H1 (cell line): ENCODE measurements around the gene TDRD9. TPM values are rescaled to one million over a fixed set of nuclear protein-coding genes. Genes with fewer than 3 reads are reported as not detected.

ENCODE experiments used
- CTCF ChIA-PET: fragments of 300-600 bp; sonication (Branson Sonifier 250); formaldehyde crosslinking; loops from one replicate; lab custom pipeline; 2021; ENCODE audit not compliant: partially characterized antibody; lab: Charles Lee
- POLR2A ChIA-PET: fragments of 300-600 bp; sonication (Branson Sonifier 250); formaldehyde crosslinking; loops from one replicate; lab custom pipeline; 2021; ENCODE audit warnings: inconsistent platforms; ENCODE audit not compliant: partially characterized antibody; lab: Charles Lee
- DNase-seq, 2 experiments: peaks; one replicate each; pipeline versions ENCODE4 v3.0.0 to v3.0.0-alpha.2; 2010 to 2022; ENCODE audit warnings: low spot score in 2 of 2, low read depth in 1 of 2, mixed read lengths in 1 of 2
- FAIRE-seq: peaks from 2 replicates; lab custom pipeline; 2011; peaks lifted over from hg19 to GRCh38; lab: Jason Lieb, UNC
- H2AFZ ChIP-seq: 2 replicates; pipeline ENCODE4 v1.8.1; 2012; ENCODE audit warnings: low read length, inconsistent platforms
- H2AK5ac ChIP-seq: 2 replicates; pipeline ENCODE4 v1.6.1; 2013; ENCODE audit warnings: low read depth, low read length
- H2BK120ac ChIP-seq: replicated peaks from 2 replicates; pipeline ENCODE3; 2013; ENCODE audit warnings: low read depth, low read length, inconsistent platforms
- H2BK12ac ChIP-seq: 2 replicates; pipeline ENCODE4 v1.6.1; 2013; ENCODE audit warnings: low read depth, low read length
- H2BK15ac ChIP-seq: 2 replicates; pipeline ENCODE4 v1.6.1; 2013; ENCODE audit warnings: low read length
- H2BK20ac ChIP-seq: 2 replicates; pipeline ENCODE4 v1.6.1; 2013; ENCODE audit warnings: low read length
- H2BK5ac ChIP-seq: 2 replicates; pipeline ENCODE4 v1.6.1; 2013; ENCODE audit warnings: low read depth, low read length
- H3K14ac ChIP-seq: 2 replicates; pipeline ENCODE4 v1.6.1; 2013; ENCODE audit warnings: inconsistent platforms; ENCODE audit not compliant: insufficient read length
- H3K18ac ChIP-seq: 2 replicates; pipeline ENCODE4 v1.6.1; 2013; ENCODE audit warnings: low read length; ENCODE audit errors: extremely low read depth
- H3K23ac ChIP-seq: 2 replicates; pipeline ENCODE4 v1.6.1; 2013; ENCODE audit warnings: inconsistent platforms; ENCODE audit not compliant: insufficient read length
- H3K23me2 ChIP-seq: 2 replicates; pipeline ENCODE4 v1.6.1; 2013; ENCODE audit warnings: low read depth, low read length
- H3K27ac ChIP-seq: 2 replicates; pipeline ENCODE4 v1.6.1; 2011; ENCODE audit warnings: low read depth, low read length, inconsistent platforms
- H3K27me3 ChIP-seq, 4 experiments: replicated peaks in 1 of 4; 1 replicate in 1 of 4; 2 replicates in 3 of 4; pipeline versions ENCODE4 v1.6.1 to v1.8.1; 2011 to 2013; ENCODE audit warnings: low read length in 3 of 4, mild to moderate bottlenecking in 3 of 4, inconsistent platforms in 2 of 4, mixed read lengths in 2 of 4, moderate library complexity in 1 of 4; ENCODE audit not compliant: control insufficient read depth in 3 of 4, insufficient read depth in 3 of 4; ENCODE audit errors: extremely low read depth in 1 of 4
- H3K36me3 ChIP-seq, 4 experiments: 2 replicates each; pipeline versions ENCODE4 v1.6.1 to v1.8.1; 2011 to 2013; ENCODE audit warnings: mild to moderate bottlenecking in 4 of 4, low read length in 3 of 4, moderate library complexity in 2 of 4, control low read depth in 1 of 4, inconsistent platforms in 1 of 4; ENCODE audit not compliant: insufficient read depth in 4 of 4, control insufficient read depth in 2 of 4
- H3K4ac ChIP-seq: replicated peaks from 2 replicates; pipeline ENCODE3; 2013; ENCODE audit warnings: low read length, low read depth, mixed read lengths, inconsistent platforms; ENCODE audit not compliant: insufficient read length
- H3K4me1 ChIP-seq, 4 experiments: replicated peaks in 1 of 4; 1 replicate in 1 of 4; 2 replicates in 3 of 4; pipeline versions ENCODE4 v1.6.1 to v1.8.1; 2011 to 2013; ENCODE audit warnings: low read length in 3 of 4, inconsistent platforms in 2 of 4, mixed read lengths in 1 of 4; ENCODE audit not compliant: insufficient read depth in 4 of 4, control insufficient read depth in 3 of 4
- H3K4me2 ChIP-seq, 2 experiments: 2 replicates each; pipeline versions ENCODE4 v1.6.1 to v1.8.1; 2011 to 2013; ENCODE audit warnings: low read depth in 2 of 2, low read length in 2 of 2, control low read depth in 1 of 2, inconsistent platforms in 1 of 2, mild to moderate bottlenecking in 1 of 2; ENCODE audit not compliant: insufficient read depth in 1 of 2
- H3K4me3 ChIP-seq, 4 experiments: fragments of 200-600, 300-600 bp in 1 of 4; sonication (generic), shearing (Covaris generic), sonication (Bioruptor Twin) in 1 of 4; 2 replicates each; pipeline versions ENCODE4 v1.5.1 to v1.8.1; 2011 to 2016; ENCODE audit warnings: low read length in 4 of 4, low read depth in 3 of 4, control low read depth in 2 of 4, inconsistent platforms in 2 of 4, mild to moderate bottlenecking in 2 of 4, mixed read lengths in 1 of 4, moderate library complexity in 1 of 4; ENCODE audit not compliant: insufficient read depth in 2 of 4; ENCODE audit errors: extremely low read depth in 1 of 4
- H3K56ac ChIP-seq: replicated peaks from 2 replicates; pipeline ENCODE3; 2013; ENCODE audit warnings: low read depth, mild to moderate bottlenecking, mixed read lengths, low read length, inconsistent platforms; ENCODE audit not compliant: insufficient read length
- H3K79me1 ChIP-seq: 2 replicates; pipeline ENCODE4 v1.6.1; 2013; ENCODE audit warnings: low read depth, low read length, control low read depth
- H3K79me2 ChIP-seq, 2 experiments: 2 replicates each; pipeline versions ENCODE4 v1.6.1 to v1.8.1; 2012 to 2013; ENCODE audit warnings: low read length in 2 of 2, mild to moderate bottlenecking in 2 of 2, inconsistent platforms in 1 of 2; ENCODE audit not compliant: insufficient read depth in 2 of 2, control insufficient read depth in 1 of 2
- H3K9ac ChIP-seq, 4 experiments: replicated peaks in 1 of 4; 1 replicate in 1 of 4; 2 replicates in 3 of 4; pipeline versions ENCODE4 v1.6.1 to v1.8.1; 2011 to 2013; ENCODE audit warnings: low read depth in 3 of 4, low read length in 3 of 4, control low read depth in 2 of 4, mild to moderate bottlenecking in 2 of 4, moderate library complexity in 2 of 4, inconsistent platforms in 1 of 4; ENCODE audit errors: extremely low read depth in 1 of 4
- H3K9me3 ChIP-seq, 2 experiments: 2 replicates each; pipeline versions ENCODE4 v1.6.1 to v1.8.1; 2012 to 2013; ENCODE audit warnings: mild to moderate bottlenecking in 2 of 2, moderate library complexity in 2 of 2, control low read depth in 1 of 2, inconsistent platforms in 1 of 2, low read depth in 1 of 2, low read length in 1 of 2, mixed read lengths in 1 of 2; ENCODE audit not compliant: insufficient read depth in 2 of 2
- H4K20me1 ChIP-seq, 2 experiments: replicated peaks in 1 of 2; 2 replicates each; pipeline versions ENCODE3 to v1.8.1; 2011 to 2013; ENCODE audit warnings: inconsistent platforms in 2 of 2, low read length in 2 of 2, mild to moderate bottlenecking in 1 of 2; ENCODE audit not compliant: insufficient read depth in 2 of 2, control insufficient read depth in 1 of 2
- H4K5ac ChIP-seq: 2 replicates; pipeline ENCODE4 v1.6.1; 2013; ENCODE audit warnings: low read length, low read depth, mixed read lengths, inconsistent platforms; ENCODE audit not compliant: insufficient read length
- H4K8ac ChIP-seq: 2 replicates; pipeline ENCODE4 v1.8.0; 2013; ENCODE audit warnings: mild to moderate bottlenecking, moderate library complexity, low read length, inconsistent platforms; ENCODE audit not compliant: insufficient read depth; ENCODE audit errors: extremely low read depth
- H4K91ac ChIP-seq: replicated peaks from 2 replicates; pipeline ENCODE3; 2013; ENCODE audit warnings: low read length, mixed read lengths, inconsistent platforms; ENCODE audit not compliant: insufficient read length
- FOSL1 ChIP-seq: IDR thresholded peaks from 2 replicates; pipeline ENCODE4 v1.6.1; 2011; ENCODE audit warnings: mild to moderate bottlenecking, low read depth, low read length, moderate library complexity; ENCODE audit not compliant: insufficient read depth
- GABPA ChIP-seq: IDR thresholded peaks from 2 replicates; pipeline ENCODE4 v1.6.1; 2011; ENCODE audit warnings: mild to moderate bottlenecking, low read length, moderate library complexity, borderline replicate concordance; ENCODE audit not compliant: insufficient read depth
- JUN ChIP-seq: IDR thresholded peaks from 2 replicates; pipeline ENCODE4 v1.6.1; 2011; ENCODE audit warnings: low read depth, mild to moderate bottlenecking, improper control_type of control experiment, low read length
- JUND ChIP-seq: IDR thresholded peaks from 2 replicates; pipeline ENCODE4 v1.6.1; 2011; ENCODE audit warnings: mild to moderate bottlenecking, improper control_type of control experiment, low read length
- SP1 ChIP-seq: IDR thresholded peaks from 2 replicates; pipeline ENCODE4 v1.6.1; 2011; ENCODE audit warnings: low read depth, low read length
- SUZ12 ChIP-seq: fragments of 200-600 bp; sonication (generic); IDR thresholded peaks from 2 replicates; pipeline ENCODE4 v1.6.1; 2012; ENCODE audit warnings: mild to moderate bottlenecking, inconsistent platforms, low read length, moderate library complexity, mixed read lengths
- TBP ChIP-seq: IDR thresholded peaks from 2 replicates; pipeline ENCODE4 v1.6.1; 2011; ENCODE audit warnings: low read depth, low read length, improper control_type of control experiment
- WGBS, 2 experiments: shearing (Covaris generic) in 1 of 2; methylation state at CpG; one replicate each; pipeline versions ENCODE4 v1.1.6 to v1.1.7; 2013 to 2015; ENCODE audit warnings: low lambda C conversion rate in 2 of 2, mixed read lengths in 2 of 2, inconsistent platforms in 1 of 2, low coverage in 1 of 2, missing lambda C conversion rate in 1 of 2; ENCODE audit not compliant: insufficient replicate concordance in 2 of 2, insufficient coverage in 1 of 2, insufficient read length in 1 of 2; ENCODE audit errors: extremely low coverage in 1 of 2, missing lambda C conversion rate in 1 of 2; 5-methylcytosine and 5-hydroxymethylcytosine counted together
- polyA plus RNA-seq, 7 experiments: library from polyadenylated mRNA; depleted of rRNA in 3 of 7; stranded (reverse) in 5 of 7; unstranded in 2 of 7; fragments of >200 nt in 5 of 7; fragments of 200-250 nt in 2 of 7; gene quantifications; 1 replicate in 5 of 7; 2 replicates in 1 of 7; 4 replicates in 1 of 7; pipeline versions ENCODE4 v1.2.1 to v1.2.3, GENCODE V29; 2011 to 2013; ENCODE audit warnings: missing spikeins in 2 of 7, mixed read lengths in 2 of 7
- total RNA-seq: library from RNA; stranded (reverse); fragmentation: NEBNext Ultra II Directional; extraction: Animal tissue kit (Norgen Biotek cat#: 25700); gene quantifications from 2 replicates; pipeline ENCODE4 v1.2.1, GENCODE V29; 2021

Gene TDRD9
- total and polyA plus RNA-seq, 2 of the 8 experiments (the other 6 are each of a cell fraction or from before 2014, with no cell fraction given) = not detected

DNA sequence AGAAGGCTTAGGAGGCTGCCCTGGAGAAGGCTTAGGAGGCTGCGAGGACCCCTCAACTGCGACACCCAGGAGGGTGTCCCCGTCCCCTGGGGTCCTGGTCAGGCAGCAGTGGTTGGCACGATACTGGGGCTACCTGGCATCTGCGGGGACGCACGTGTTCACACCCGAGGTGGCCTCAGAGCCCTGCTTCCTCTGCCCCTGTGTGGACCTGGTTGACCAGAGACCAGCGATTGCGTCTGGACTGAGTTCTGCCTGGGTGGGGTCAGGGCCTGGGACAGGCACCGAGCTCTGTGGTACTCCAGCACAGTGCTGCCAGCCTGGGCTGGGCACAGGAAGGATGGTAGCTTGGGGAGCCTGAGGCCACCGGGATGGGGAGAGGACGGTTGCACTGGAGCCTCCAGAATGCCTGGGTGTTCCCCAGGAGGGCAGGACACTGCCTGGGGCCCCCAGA is 158.0 kb downstream of the TDRD9 start:
- FAIRE-seq = no peak
- peak overlapping the region in 3 of 4 experiments; percentile 30 to 56 (median 32); a peak in 1 of 8 replicates for H3K4me3 ChIP-seq
- TF ChIP-seq TBP = no peak
- TF ChIP-seq SP1 = no peak
- no peak for TF ChIP-seq JUND
- TF ChIP-seq JUN = no peak
- no peak for TF ChIP-seq SUZ12
- no peak for TF ChIP-seq GABPA
- no peak for TF ChIP-seq FOSL1

More for the DNA sequence above, 158.0 kb downstream of the TDRD9 start:
- no peak overlapping the region for H3K56ac ChIP-seq
- no peak overlapping the region for H2BK20ac ChIP-seq
- no peak overlapping the region for H2AFZ ChIP-seq
- H3K9me3 ChIP-seq = no peaks in the 10 kb centered on the region; a peak in 1 of 4 replicates
- H4K91ac ChIP-seq = no peak overlapping the region
- no peaks in the 10 kb centered on the region for H3K79me2 ChIP-seq
- no peak overlapping the region for H2BK12ac ChIP-seq
- no peaks in the 10 kb centered on the region for H3K36me3 ChIP-seq
- no peak overlapping the region for H2AK5ac ChIP-seq
- H3K23me2 ChIP-seq = no peaks in the 10 kb centered on the region
- no peak overlapping the region for H2BK15ac ChIP-seq
- peaks cover 0 to 1% of the 10 kb centered on the region in 2 experiments for H4K20me1 ChIP-seq
- H3K9ac ChIP-seq = no peak overlapping the region
- no peak overlapping the region for H3K27ac ChIP-seq
- H4K5ac ChIP-seq = no peak overlapping the region
- CTCF ChIA-PET = interaction anchor here (1.0 to 1.8 kb wide), 4 partner anchors 8 to 478 kb away, joined by 4 to 20 read pairs (median 4); no protein-coding TSS in a partner anchor
- no peak overlapping the region for H3K4ac ChIP-seq
- peak in 1 of 2 experiments; percentile 47 for DNase-seq
- POLR2A ChIA-PET = no interaction called here
- H3K18ac ChIP-seq = no peak overlapping the region
- H3K27me3 ChIP-seq = peaks cover 0 to 2% (median 0%) of the 10 kb centered on the region in 4 experiments; a peak in 1 of 7 replicates
- H3K14ac ChIP-seq = no peak overlapping the region
- peak overlapping the region; percentile 19 to 53; a peak in 2 of 4 replicates for H3K4me2 ChIP-seq
- no peak overlapping the region for H2BK5ac ChIP-seq
- no peak overlapping the region for H4K8ac ChIP-seq
- H3K4me1 ChIP-seq = peaks cover 0 to 3% (median 0%) of the 10 kb centered on the region in 4 experiments; a peak in 2 of 7 replicates
- H3K23ac ChIP-seq = no peak overlapping the region
- H2BK120ac ChIP-seq = no peak overlapping the region
- 91% methylated on average over 11 of the region's 13 CpGs; no CpG with 5 or more reads in 1 of the 2 experiments for WGBS, 2 experiments
- H3K79me1 ChIP-seq = no peaks in the 10 kb centered on the region
